C1 segment of cervical spinal cord (tissue), 14 donors: ENCODE results near the gene FAU.

Source experiments
- DNase-seq, 14 donors: peaks; one replicate each; lab custom pipeline; 2025; lab: John Stamatoyannopoulos, UW

The FAU gene

GRCh38 chr11:65108469-65109123, 13.3 kb downstream of the FAU start:
- no peak for DNase-seq

DNA sequence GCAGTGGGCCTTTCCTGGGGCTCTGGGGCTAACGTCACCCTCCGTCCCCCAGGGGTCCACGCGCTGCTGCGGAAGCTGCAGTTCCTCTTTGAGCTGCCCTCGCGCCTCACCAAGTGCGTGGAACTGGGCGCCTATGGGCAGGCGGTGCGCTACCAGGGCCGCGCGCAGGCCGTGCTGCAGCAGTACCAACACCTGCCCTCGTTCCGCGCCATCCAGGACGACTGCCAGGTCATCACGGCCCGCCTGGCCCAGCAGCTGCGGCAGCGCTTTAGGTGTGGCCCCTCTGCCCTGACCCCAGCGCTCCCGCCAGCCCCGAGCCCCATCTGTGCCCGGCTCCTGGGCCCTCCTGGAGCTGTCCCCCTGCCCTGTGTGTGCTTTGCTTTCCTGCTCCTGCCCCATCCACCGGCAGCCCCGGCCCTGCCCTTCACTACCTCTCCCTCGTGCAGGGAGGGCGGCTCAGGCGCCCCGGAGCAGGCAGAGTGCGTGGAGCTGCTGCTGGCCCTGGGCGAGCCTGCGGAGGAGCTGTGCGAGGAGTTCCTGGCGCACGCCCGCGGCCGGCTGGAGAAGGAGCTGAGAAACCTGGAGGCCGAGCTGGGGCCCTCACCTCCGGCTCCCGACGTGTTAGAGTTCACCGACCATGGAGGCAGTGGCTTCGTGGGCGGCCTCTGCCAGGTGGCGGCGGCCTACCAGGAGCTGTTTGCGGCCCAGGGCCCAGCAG, 14.0 kb downstream of the FAU start:
- DNase-seq, result no peak

- no peak for DNase-seq
These were observed 14.9 kb downstream of the FAU start for GRCh38 chr11:65107078-65107477.

GRCh38 chr11:65104628-65105027, 17.3 kb downstream of the FAU start:
- no peak for DNase-seq

DNA sequence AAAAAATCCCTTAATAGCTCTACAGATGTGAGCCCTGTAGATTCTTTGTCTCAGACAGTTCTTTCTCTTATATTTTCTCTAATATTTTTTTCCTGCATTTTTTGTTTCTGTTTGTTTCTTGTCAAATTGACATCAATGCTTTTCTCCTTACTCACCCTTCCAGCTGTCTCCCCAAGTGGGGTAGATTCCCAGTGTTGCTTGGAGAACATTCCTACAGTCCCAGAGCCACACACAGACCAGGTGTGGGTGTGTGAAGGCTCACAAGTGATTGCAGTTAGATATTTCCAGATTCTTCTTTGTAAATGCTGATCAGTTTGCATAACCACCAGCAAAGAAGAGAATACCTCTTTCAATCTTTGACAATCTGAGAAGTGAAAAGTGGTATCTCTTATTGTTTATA, 18.5 kb downstream of the FAU start:
- DNase-seq, result no peak

- peak in 7 of 14 donors; percentile 17 to 60 (median 46) for DNase-seq
These were observed 19.5 kb downstream of the FAU start for GRCh38 chr11:65102142-65103095.

GRCh38 chr11:65100674-65101350, 21.1 kb downstream of the FAU start:
- no peak for DNase-seq

GRCh38 chr11:65096926-65097325, 25.0 kb downstream of the FAU start:
- no peak for DNase-seq

DNA sequence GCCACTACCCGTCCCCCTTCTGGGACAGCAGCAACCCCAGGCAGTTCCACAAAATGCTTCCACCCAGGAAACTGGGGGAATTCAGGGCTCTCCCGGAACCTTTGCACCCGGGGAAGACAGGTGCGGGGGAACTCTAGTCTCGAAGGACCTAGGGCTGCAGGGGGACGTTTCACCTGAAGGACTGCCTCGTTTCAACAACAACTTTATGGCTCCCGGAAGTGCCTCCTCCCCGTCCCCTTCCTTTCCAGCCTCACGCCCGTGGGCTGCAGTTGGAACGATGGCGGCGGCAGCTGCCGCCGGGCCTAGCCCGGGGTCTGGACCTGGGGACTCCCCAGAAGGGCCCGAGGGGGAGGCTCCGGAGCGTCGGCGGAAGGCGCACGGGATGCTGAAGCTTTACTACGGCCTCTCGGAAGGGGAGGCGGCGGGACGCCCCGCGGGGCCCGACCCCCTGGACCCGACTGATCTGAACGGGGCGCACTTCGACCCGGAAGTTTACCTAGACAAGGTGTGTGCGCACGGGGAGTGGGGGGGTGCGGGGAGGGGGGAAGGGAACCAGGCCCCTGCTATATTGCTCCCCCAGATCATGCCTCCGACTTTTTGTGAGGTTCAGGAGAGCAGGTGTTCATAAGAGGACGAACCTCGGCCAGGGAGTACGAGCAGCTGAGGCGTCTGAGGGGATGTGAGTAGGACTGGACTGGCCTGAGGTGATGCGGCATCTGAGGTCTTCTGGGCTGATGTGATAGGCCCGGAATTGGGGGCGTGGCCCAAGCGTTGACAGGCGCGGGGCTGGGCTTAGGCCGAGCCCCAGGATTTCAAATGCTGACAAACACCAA, 25.7 kb downstream of the FAU start, which contains the start of gene VPS51:
Gene VPS51, plus strand, starts transcription at position 241 of the 833 bp plus-strand sequence. Its CDS starts 37 bp downstream, at position 278.
- DNase-seq, result peak; percentile 21 to 88 (median 78)

DNA sequence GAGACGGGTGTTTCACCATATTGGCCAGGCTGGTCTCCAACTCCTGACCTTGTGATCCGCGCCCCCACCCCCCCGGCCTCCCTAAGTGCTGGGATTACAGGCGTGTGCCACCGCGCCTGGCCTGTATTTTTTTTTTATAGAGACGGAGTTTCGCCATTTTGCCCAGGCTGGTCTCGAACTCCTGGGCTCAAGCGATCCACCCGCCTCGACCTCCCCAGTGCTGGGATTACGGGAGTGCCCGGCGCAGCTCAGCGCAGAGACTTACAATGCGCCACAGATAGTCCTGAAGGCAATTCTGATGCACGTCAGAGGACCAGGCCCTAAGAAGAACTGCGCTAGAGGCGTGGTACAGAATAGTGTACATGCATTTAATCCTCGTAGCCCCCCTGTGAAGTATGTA, 26.5 kb downstream of the FAU start:
- no peak for DNase-seq

DNA sequence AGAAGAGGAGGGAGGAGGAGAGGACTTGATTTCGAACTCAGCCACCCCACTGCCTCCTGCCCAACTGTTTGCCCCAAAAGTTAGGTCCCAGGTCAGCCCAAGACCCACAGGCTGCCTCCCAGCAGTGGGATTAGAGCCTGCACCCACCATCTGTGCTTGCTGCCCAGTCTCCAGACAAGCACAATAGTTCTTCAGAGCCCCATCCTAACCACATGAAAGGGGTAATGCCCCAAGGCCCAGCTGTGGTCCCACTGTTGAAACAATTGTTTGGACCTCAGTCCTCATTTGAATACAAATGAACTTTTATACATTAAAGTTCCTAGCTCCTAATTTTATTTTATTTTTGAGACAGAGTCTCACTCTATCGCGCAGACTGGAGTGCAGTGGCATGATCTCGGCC, 31.3 kb downstream of the FAU start:
- peak in 6 of 14 donors; percentile 2 to 42 (median 21) for DNase-seq

GRCh38 chr11:65089621-65090020, 32.3 kb downstream of the FAU start:
- no peak for DNase-seq

DNA sequence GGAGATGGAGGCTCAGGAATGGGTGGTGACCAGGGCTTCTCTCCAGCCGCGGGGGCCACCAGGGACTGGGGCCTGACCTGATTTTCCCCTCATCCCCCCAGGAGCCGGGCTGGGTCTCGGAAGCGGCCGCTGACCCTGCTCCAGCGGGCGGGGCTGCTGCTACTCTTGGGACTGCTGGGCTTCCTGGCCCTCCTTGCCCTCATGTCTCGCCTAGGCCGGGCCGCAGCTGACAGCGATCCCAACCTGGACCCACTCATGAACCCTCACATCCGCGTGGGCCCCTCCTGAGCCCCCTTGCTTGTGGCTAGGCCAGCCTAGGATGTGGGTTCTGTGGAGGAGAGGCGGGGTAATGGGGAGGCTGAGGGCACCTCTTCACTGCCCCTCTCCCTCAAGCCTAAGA, 34.1 kb downstream of the FAU start:
- DNase-seq, result no peak

GRCh38 chr11:65087216-65087615, 34.7 kb downstream of the FAU start:
- DNase-seq, result no peak

GRCh38 chr11:65086809-65087208, 35.1 kb downstream of the FAU start:
- no peak for DNase-seq

GRCh38 chr11:65085446-65085845, 36.5 kb downstream of the FAU start:
- DNase-seq, result no peak

DNA sequence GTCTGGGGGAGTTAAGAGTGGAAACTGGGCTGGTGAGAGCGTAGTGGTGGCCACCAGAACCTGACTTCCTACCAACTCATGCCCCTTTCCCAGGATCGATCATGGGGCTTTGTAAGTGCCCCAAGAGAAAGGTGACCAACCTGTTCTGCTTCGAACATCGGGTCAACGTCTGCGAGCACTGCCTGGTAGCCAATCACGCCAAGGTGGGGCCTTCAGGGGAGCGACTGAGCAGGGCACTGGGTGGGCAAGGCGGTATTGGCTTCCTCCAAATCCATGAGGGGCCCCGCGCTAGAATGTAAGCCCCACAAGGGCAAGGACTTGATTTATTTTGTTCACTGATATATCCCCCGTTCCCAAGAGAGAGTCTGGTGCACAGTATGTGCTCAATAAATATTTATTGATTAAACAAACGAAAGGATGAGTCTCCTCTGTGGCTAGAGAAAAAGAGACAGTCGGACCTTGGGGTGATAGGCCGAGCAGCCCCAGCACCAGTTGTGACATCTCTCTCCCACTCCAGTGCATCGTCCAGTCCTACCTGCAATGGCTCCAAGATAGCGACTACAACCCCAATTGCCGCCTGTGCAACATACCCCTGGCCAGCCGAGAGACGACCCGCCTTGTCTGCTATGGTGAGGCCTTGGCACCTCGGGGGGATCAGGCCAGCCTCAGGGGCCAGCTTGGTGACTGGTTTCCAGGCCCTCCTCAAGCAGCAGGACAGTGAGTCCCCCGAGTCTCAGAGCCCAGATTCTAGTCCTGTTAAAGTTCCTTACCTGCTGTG, 37.1 kb downstream of the FAU start:
- DNase-seq, result no peak

DNA sequence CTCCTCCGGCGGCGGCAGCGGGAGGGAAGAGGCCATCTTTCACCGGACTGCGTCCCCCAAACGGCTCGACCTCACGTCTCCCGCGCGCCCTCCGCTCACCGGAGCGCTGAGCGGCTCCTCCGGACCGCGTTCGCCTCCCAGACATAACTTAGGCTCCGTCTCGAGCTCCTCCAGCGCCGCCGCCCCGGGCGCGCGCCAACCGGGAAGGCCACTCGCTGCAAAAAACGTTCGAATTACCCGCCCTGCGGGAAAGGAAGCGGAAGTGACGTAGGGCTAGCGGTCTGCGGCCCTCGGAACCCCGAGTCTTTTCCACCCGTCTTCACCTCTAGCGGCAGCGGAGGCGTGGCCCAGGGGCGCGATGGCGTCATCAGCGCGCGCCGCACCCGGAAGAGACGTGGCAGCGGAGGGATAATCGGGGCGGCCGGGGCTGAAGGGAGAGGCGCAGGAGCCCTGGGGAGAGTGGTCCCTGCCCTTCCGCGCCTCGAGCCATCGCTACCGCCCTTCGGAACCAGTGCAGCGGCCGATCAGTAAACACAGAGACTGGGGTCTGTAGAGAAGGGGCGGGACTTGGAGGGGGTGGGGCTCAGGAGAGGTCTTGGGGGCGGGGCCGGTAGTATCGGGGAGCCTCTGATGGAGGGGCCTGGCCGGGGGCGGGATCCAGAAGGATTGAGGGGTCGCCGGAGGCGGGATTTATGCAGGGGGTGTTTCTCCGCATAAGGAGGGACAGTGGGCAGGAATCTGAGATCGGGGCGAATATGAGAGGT, 37.9 kb downstream of the FAU start, which contains the start of the genes CDCA5 and ZFPL1:
Gene CDCA5, minus strand, starts transcription at position 207 of the 764 bp plus-strand sequence. Its CDS starts 62 bp downstream, at position 145.
Gene ZFPL1, plus strand, starts transcription at position 389 of the 764 bp plus-strand sequence. CDS start 477 bp downstream, outside the sequence.
- peak; percentile 45 to 97 (median 92) for DNase-seq
